ENCODE results near the gene SH3PXD2B. TPM values are rescaled to one million over a fixed set of nuclear protein-coding genes. Genes with fewer than 3 reads are reported as not detected.

SH3PXD2B gene
- total and polyA plus RNA-seq, 2 of the 13 experiments (the other 11 are each of a cell fraction or from before 2014, with no cell fraction given), result 3.4 to 4.6 TPM

DNA sequence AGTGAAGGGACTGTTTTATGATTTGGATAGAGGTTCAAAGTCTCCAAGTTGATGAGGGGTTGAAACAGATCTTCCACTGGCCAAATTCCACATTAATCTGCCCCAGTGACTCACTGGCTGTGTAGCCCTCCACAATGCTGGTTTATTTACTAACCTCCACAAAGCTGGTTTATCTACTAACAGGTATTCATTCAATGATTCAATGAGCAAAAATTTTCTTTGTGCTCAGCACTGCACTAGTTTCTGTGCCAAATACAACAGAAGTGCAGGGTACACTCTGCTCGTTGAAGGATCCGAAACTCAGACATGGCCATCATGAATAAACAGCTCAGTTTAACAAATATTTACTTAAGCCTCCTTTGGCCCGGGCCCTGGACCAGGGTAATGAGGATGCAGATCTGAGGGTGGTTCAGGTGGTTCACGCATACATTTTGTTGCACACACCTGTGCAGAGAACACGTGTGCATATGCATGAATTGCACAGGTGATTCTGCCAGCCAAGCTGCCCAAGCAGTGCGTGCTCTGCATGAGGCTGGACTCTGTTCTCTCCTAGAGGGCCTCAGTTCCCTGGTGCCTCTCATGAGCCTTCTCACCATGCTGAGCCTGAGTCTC is 71.0 kb downstream of the SH3PXD2B start (continued):
- TF ChIP-seq, protein P1, sequence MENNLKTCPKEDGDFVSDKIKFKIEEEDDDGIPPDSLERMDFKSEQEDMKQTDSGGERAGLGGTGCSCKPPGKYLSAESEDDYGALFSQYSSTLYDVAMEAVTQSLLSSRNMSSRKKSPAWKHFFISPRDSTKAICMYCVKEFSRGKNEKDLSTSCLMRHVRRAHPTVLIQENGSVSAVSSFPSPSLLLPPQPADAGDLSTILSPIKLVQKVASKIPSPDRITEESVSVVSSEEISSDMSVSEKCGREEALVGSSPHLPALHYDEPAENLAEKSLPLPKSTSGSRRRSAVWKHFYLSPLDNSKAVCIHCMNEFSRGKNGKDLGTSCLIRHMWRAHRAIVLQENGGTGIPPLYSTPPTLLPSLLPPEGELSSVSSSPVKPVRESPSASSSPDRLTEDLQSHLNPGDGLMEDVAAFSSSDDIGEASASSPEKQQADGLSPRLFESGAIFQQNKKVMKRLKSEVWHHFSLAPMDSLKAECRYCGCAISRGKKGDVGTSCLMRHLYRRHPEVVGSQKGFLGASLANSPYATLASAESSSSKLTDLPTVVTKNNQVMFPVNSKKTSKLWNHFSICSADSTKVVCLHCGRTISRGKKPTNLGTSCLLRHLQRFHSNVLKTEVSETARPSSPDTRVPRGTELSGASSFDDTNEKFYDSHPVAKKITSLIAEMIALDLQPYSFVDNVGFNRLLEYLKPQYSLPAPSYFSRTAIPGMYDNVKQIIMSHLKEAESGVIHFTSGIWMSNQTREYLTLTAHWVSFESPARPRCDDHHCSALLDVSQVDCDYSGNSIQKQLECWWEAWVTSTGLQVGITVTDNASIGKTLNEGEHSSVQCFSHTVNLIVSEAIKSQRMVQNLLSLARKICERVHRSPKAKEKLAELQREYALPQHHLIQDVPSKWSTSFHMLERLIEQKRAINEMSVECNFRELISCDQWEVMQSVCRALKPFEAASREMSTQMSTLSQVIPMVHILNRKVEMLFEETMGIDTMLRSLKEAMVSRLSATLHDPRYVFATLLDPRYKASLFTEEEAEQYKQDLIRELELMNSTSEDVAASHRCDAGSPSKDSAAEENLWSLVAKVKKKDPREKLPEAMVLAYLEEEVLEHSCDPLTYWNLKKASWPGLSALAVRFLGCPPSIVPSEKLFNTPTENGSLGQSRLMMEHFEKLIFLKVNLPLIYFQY (CRISPR knock-in tag; IDR thresholded peaks at IDR 0.05; ENCODE audit: borderline replicate concordance), result no peak
- TF ChIP-seq, protein P2, sequence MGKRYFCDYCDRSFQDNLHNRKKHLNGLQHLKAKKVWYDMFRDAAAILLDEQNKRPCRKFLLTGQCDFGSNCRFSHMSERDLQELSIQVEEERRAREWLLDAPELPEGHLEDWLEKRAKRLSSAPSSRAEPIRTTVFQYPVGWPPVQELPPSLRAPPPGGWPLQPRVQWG (CRISPR knock-in tag; IDR thresholded peaks at IDR 0.05; ENCODE audit: borderline replicate concordance, low read depth), result no peak
- TF ChIP-seq, protein P3, sequence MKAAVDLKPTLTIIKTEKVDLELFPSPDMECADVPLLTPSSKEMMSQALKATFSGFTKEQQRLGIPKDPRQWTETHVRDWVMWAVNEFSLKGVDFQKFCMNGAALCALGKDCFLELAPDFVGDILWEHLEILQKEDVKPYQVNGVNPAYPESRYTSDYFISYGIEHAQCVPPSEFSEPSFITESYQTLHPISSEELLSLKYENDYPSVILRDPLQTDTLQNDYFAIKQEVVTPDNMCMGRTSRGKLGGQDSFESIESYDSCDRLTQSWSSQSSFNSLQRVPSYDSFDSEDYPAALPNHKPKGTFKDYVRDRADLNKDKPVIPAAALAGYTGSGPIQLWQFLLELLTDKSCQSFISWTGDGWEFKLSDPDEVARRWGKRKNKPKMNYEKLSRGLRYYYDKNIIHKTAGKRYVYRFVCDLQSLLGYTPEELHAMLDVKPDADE (CRISPR knock-in tag; IDR thresholded peaks at IDR 0.05), result no peak
- TF ChIP-seq HNF4G (IDR thresholded peaks at IDR 0.05; ENCODE audit: borderline replicate concordance, low read depth, low read length) (0 out of 2 replicates have a peak, but pooled peaks have one; percentile 38), HNF4G (CRISPR knock-in tag; IDR thresholded peaks at IDR 0.05; ENCODE audit: borderline replicate concordance, low read depth) (no peak), ZNF737 (CRISPR knock-in tag; IDR thresholded peaks at IDR 0.05; ENCODE audit: borderline replicate concordance) (no peak), MZF1 (CRISPR knock-in tag; IDR thresholded peaks at IDR 0.05; ENCODE audit: borderline replicate concordance) (no peak), RFX5 (IDR thresholded peaks at IDR 0.05; ENCODE audit: low read depth, low read length) (no peak), MAFK (conservative IDR thresholded peaks at IDR 0.05 in 1 of 2, IDR thresholded peaks at IDR 0.05 in 1 of 2; ENCODE audit: low read length in 2 of 2) (0 out of 4 replicates have a peak, but pooled peaks of 1 of the 2 experiments have one; percentile 1), CREM (IDR thresholded peaks at IDR 0.05) (0 out of 2 replicates have a peak, but pooled peaks have one; percentile 12), CREM (CRISPR knock-in tag; IDR thresholded peaks at IDR 0.05) (no peak), HOXA7 (CRISPR knock-in tag; IDR thresholded peaks at IDR 0.05) (no peak), TBX3 (IDR thresholded peaks at IDR 0.05; ENCODE audit: borderline replicate concordance) (peak; percentile 21; the same call in 1 of the 2 replicates), ZNF10 (CRISPR knock-in tag; IDR thresholded peaks at IDR 0.05; ENCODE audit: borderline replicate concordance, low read depth) (no peak), ZNF124 (CRISPR knock-in tag; IDR thresholded peaks at IDR 0.05) (0 out of 2 replicates have a peak, but pooled peaks have one; percentile 38), NFYB (CRISPR knock-in tag; IDR thresholded peaks at IDR 0.05) (no peak)
- TF ChIP-seq, protein P4, sequence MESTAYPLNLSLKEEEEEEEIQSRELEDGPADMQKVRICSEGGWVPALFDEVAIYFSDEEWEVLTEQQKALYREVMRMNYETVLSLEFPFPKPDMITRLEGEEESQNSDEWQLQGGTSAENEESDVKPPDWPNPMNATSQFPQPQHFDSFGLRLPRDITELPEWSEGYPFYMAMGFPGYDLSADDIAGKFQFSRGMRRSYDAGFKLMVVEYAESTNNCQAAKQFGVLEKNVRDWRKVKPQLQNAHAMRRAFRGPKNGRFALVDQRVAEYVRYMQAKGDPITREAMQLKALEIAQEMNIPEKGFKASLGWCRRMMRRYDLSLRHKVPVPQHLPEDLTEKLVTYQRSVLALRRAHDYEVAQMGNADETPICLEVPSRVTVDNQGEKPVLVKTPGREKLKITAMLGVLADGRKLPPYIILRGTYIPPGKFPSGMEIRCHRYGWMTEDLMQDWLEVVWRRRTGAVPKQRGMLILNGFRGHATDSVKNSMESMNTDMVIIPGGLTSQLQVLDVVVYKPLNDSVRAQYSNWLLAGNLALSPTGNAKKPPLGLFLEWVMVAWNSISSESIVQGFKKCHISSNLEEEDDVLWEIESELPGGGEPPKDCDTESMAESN (CRISPR knock-in tag; conservative IDR thresholded peaks at IDR 0.05), result no peak
- TF ChIP-seq, protein P5, sequence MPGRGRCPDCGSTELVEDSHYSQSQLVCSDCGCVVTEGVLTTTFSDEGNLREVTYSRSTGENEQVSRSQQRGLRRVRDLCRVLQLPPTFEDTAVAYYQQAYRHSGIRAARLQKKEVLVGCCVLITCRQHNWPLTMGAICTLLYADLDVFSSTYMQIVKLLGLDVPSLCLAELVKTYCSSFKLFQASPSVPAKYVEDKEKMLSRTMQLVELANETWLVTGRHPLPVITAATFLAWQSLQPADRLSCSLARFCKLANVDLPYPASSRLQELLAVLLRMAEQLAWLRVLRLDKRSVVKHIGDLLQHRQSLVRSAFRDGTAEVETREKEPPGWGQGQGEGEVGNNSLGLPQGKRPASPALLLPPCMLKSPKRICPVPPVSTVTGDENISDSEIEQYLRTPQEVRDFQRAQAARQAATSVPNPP (CRISPR knock-in tag; IDR thresholded peaks at IDR 0.05), result no peak
- TF ChIP-seq, protein P6, sequence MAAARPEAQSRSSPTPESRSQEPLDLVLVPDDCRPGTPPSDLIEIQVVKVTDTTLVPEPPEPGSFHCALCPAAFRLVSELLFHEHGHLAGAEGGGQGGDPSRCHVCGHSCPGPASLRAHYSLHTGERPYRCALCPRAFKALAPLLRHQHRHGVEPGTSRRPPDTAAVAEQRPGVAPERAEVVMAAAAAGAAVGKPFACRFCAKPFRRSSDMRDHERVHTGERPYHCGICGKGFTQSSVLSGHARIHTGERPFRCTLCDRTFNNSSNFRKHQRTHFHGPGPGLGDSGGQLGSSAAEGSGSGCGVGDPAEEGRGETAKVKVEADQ (CRISPR knock-in tag; IDR thresholded peaks at IDR 0.05; ENCODE audit: borderline replicate concordance), result no peak
